T-cell (primary cell): Measurements from ENCODE around the gene STAP1. TPM values are rescaled to one million over a fixed set of nuclear protein-coding genes. Genes with fewer than 3 reads are reported as not detected.
"Not testable (repeated sequence)": the region's sequence is repeated elsewhere in the genome, so short reads cannot be mapped to it uniquely, and the experiment has no call there.

ENCODE experiments used
- ATAC-seq, 4 experiments: fragments of 200-7000 bp in 3 of 4; fragments of 150-1000 bp in 1 of 4; cut with Tn5 transposase; replicated peaks in 1 of 4; 1 replicate in 3 of 4; 2 replicates in 1 of 4; pipeline ENCODE4 v1.10.0; 2021; ENCODE audit warnings: moderate library complexity in 3 of 4, mild to moderate bottlenecking in 2 of 4, moderate number of reproducible peaks in 1 of 4
- CTCF ChIA-PET, 2 donors: fragments of 300-600 bp; sonication (Branson Sonifier 250); formaldehyde crosslinking; loops; one replicate each; lab custom pipeline; 2022; ENCODE audit warnings: antibody characterized with exemption in 2 of 2; lab: Charles Lee
- POLR2A ChIA-PET, 2 donors: fragments of 300-600 bp; sonication (Branson Sonifier 250); formaldehyde crosslinking; loops; one replicate each; lab custom pipeline; 2022; ENCODE audit warnings: antibody characterized with exemption in 2 of 2; lab: Charles Lee
- DNase-seq, 35 experiments: peaks; one replicate each; pipeline versions ENCODE4 v3.0.0 to v3.0.0-alpha.2; 2013 to 2023
- H3K27ac ChIP-seq: one replicate; pipeline ENCODE4 v1.5.1; 2013; ENCODE audit warnings: low read length
- H3K27me3 ChIP-seq, 2 experiments: replicated peaks in 1 of 2; 1 replicate in 1 of 2; 2 replicates in 1 of 2; pipeline versions ENCODE4 v1.6.1 to v1.7.0; 2013; ENCODE audit warnings: low read length in 1 of 2, mixed read lengths in 1 of 2; ENCODE audit not compliant: control insufficient read depth in 2 of 2, insufficient read depth in 2 of 2; ENCODE audit errors: extremely low read depth in 1 of 2
- H3K36me3 ChIP-seq, 2 donors: 1 replicate in 1 of 2; 2 replicates in 1 of 2; pipeline versions ENCODE4 v1.6.1 to v1.7.0; 2013; ENCODE audit warnings: low read length in 1 of 2; ENCODE audit not compliant: control insufficient read depth in 2 of 2, insufficient read depth in 1 of 2; ENCODE audit errors: extremely low read depth in 1 of 2
- H3K4me1 ChIP-seq, 2 experiments: 1 replicate in 1 of 2; 2 replicates in 1 of 2; pipeline versions ENCODE4 v1.6.1 to v1.7.0; 2013; ENCODE audit warnings: low read length in 2 of 2, mixed read lengths in 1 of 2; ENCODE audit not compliant: insufficient read depth in 2 of 2, control insufficient read depth in 1 of 2; ENCODE audit errors: extremely low read depth in 1 of 2
- H3K4me3 ChIP-seq, 2 donors: 1 replicate in 1 of 2; 2 replicates in 1 of 2; pipeline versions ENCODE4 v1.5.1 to v1.7.0; 2013; ENCODE audit warnings: mild to moderate bottlenecking in 2 of 2, low read length in 1 of 2, moderate library complexity in 1 of 2; ENCODE audit not compliant: control insufficient read depth in 1 of 2; ENCODE audit errors: extremely low read depth in 1 of 2
- H3K9me3 ChIP-seq: 2 replicates; pipeline ENCODE4 v1.7.0; 2013
- H3K27ac Mint-ChIP-seq, 2 donors: one replicate each; pipeline ENCODE4 v1.8.0; 2020 to 2021; ENCODE audit warnings: mild to moderate bottlenecking in 2 of 2, mixed read lengths in 2 of 2
- H3K27me3 Mint-ChIP-seq, 2 donors: one replicate each; pipeline ENCODE4 v1.8.0; 2021 to 2022; ENCODE audit warnings: mixed read lengths in 2 of 2
- H3K36me3 Mint-ChIP-seq: one replicate; pipeline ENCODE4 v1.8.0; 2021; ENCODE audit warnings: mixed read lengths
- H3K4me1 Mint-ChIP-seq, 3 donors: one replicate each; pipeline ENCODE4 v1.8.0; 2020 to 2022; ENCODE audit warnings: mixed read lengths in 3 of 3, mild to moderate bottlenecking in 1 of 3
- H3K4me3 Mint-ChIP-seq, 3 donors: one replicate each; pipeline ENCODE4 v1.8.0; 2020 to 2022; ENCODE audit warnings: mild to moderate bottlenecking in 3 of 3, mixed read lengths in 3 of 3, moderate library complexity in 3 of 3
- H3K9me3 Mint-ChIP-seq, 3 donors: one replicate each; pipeline ENCODE4 v1.8.0; 2020 to 2022; ENCODE audit warnings: mixed read lengths in 3 of 3
- WGBS: methylation state at CpG from one replicate; pipeline ENCODE4 v1.1.5; 2013; ENCODE audit warnings: missing lambda C conversion rate; ENCODE audit not compliant: insufficient coverage; 5-methylcytosine and 5-hydroxymethylcytosine counted together
- total RNA-seq, 35 experiments: library from RNA in 6 of 35; stranded (reverse) in 6 of 35; fragments of 120-200 nt in 1 of 35; gene quantifications; one replicate each; pipeline versions ENCODE4 v1.2.1 to v1.2.4 and lab custom pipeline; 2013 to 2026

Gene STAP1
- total RNA-seq, 5 donors from 2014 or later (not counting 1 experiment from before 2014, with no cell fraction given): 1.6 to 8.0 (median 4.3) TPM

- ChIA-PET CTCF (no interaction called here), POLR2A (no interaction called here)
- H3K4me3 Mint-ChIP-seq: no peak overlapping the region
- WGBS: 100% methylated on average over 1 of the region's 2 CpGs
- H3K36me3 ChIP-seq: peaks cover 7 to 21% of the 10 kb centered on the region in 2 donors
- no peaks in the 10 kb centered on the region for H3K9me3 ChIP-seq
- peaks cover 52% of the 10 kb centered on the region for H3K36me3 Mint-ChIP-seq
- H3K27ac Mint-ChIP-seq: no peak overlapping the region
- H3K27ac ChIP-seq: no peak overlapping the region
- no peaks in the 10 kb centered on the region for H3K27me3 Mint-ChIP-seq
- no peak for DNase-seq
- H3K4me1 Mint-ChIP-seq: peaks cover 0 to 19% (median 0%) of the 10 kb centered on the region in 3 donors
- H3K27me3 ChIP-seq: no peaks in the 10 kb centered on the region
- ATAC-seq: no peak
- H3K4me1 ChIP-seq: peaks cover 0 to 15% of the 10 kb centered on the region in 2 experiments
- H3K4me3 ChIP-seq: no peak overlapping the region
- H3K9me3 Mint-ChIP-seq: no peaks in the 10 kb centered on the region
Measured at GRCh38 chr4:67635331-67635730, 76.8 kb downstream of the STAP1 start.

DNA sequence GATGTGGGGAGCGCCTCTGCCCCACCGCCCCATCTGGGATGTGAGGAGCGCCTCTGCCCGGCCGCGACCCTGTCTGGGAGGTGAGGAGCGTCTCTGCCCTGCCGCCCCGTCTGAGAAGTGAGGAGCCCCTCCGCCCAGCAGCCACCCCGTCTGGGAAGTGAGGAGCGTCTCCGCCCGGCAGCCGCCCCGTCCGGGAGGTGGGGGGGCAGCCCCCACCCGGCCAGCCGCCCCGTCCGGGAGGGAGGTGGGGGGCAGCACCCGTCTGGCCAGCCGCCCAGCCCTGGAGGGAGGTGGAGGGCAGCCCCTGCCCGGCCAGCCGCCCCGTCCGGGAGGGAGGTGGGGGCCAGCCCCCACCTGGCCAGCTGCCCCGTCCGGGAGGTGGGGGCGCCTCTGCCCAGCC lies 78.5 kb downstream of the STAP1 start:
- DNase-seq, ATAC-seq, H3K27ac ChIP-seq, H3K4me3 ChIP-seq, H3K27ac Mint-ChIP-seq, H3K4me3 Mint-ChIP-seq, H3K27me3 ChIP-seq, H3K27me3 Mint-ChIP-seq, H3K9me3 ChIP-seq, CTCF ChIA-PET, POLR2A ChIA-PET, H3K9me3 Mint-ChIP-seq: not testable (repeated sequence)
- peaks cover 0 to 15% of the 10 kb centered on the region in 2 experiments for H3K4me1 ChIP-seq
- Mint-ChIP-seq H3K4me1 (peaks cover 0 to 17% (median 2%) of the 10 kb centered on the region in 3 donors), H3K36me3 (peaks cover 56% of the 10 kb centered on the region)
- no CpG with 5 or more reads among the region's 30 CpGs for WGBS
- H3K36me3 ChIP-seq: peaks cover 7 to 19% of the 10 kb centered on the region in 2 donors

GRCh38 chr4:67638136-67638535 lies 79.6 kb downstream of the STAP1 start:
- ChIA-PET CTCF (interaction anchor here (0.6 to 1.0 kb wide), 2 partner anchors 10 to 14 kb away, joined by 3 to 4 read pairs; no protein-coding TSS in a partner anchor), POLR2A (no interaction called here)
- Histone ChIP-seq H3K9me3 (no peaks in the 10 kb centered on the region), H3K4me1 (peaks cover 0 to 9% of the 10 kb centered on the region in 2 experiments), H3K36me3 (peaks cover 7 to 16% of the 10 kb centered on the region in 2 donors), H3K27ac (no peak overlapping the region), H3K4me3 (no peak overlapping the region), H3K27me3 (no peaks in the 10 kb centered on the region)
- Mint-ChIP-seq H3K36me3 (peaks cover 53% of the 10 kb centered on the region), H3K27me3 (no peaks in the 10 kb centered on the region), H3K4me3 (no peak overlapping the region), H3K9me3 (no peaks in the 10 kb centered on the region), H3K4me1 (peaks cover 0 to 5% (median 2%) of the 10 kb centered on the region in 3 donors), H3K27ac (no peak overlapping the region)
- ATAC-seq (no peak), DNase-seq (no peak)
- WGBS: 75% methylated on average over 1 of the region's 5 CpGs

- Mint-ChIP-seq H3K4me3 (no peak overlapping the region), H3K36me3 (peaks cover 59% of the 10 kb centered on the region), H3K9me3 (no peaks in the 10 kb centered on the region), H3K27me3 (no peaks in the 10 kb centered on the region), H3K27ac (no peak overlapping the region), H3K4me1 (no peaks in the 10 kb centered on the region)
- DNase-seq (no peak), ATAC-seq (no peak)
- Histone ChIP-seq H3K4me3 (no peak overlapping the region), H3K4me1 (no peaks in the 10 kb centered on the region), H3K36me3 (peaks cover 0 to 12% of the 10 kb centered on the region in 2 donors), H3K9me3 (no peaks in the 10 kb centered on the region), H3K27me3 (no peaks in the 10 kb centered on the region), H3K27ac (no peak overlapping the region)
- ChIA-PET CTCF (interaction anchor here in 1 of 2 donors (1.4 kb wide), 1 partner anchor 13 kb away, joined by 4 read pairs; no protein-coding TSS in a partner anchor), POLR2A (no interaction called here)
Measured at GRCh38 chr4:67651536-67651935, 93.0 kb downstream of the STAP1 start.

Other genes starting within 250 kb of the STAP1 start
- gene CENPC, start 13.2 kb upstream of the STAP1 start, total RNA-seq: 100 to 1,000 TPM in 1 of 5 donors, 10 to 100 TPM in 4; 38.4 to 101 (median 40.0) TPM
- gene UBA6, start 142.4 kb downstream of the STAP1 start, total RNA-seq: 10 to 100 TPM; 42.3 to 48.4 (median 43.0) TPM
- not detected for gene GNRHR, start 195.7 kb downstream of the STAP1 start, total RNA-seq